Liver (tissue), 3 donors: Measurements from ENCODE around the gene FILIP1.

Experiments used
- ATF3 ChIP-seq: IDR thresholded peaks from 2 replicates; pipeline ENCODE4 v1.6.1; 2016; ENCODE audit warnings: antibody characterized with exemption
- CTCF ChIP-seq: fragments of 150-350 bp; IDR thresholded peaks from 2 replicates; pipeline ENCODE4 v1.5.1; 2017; ENCODE audit warnings: improper control_type of control experiment, low read depth, low read length; ENCODE audit not compliant: missing input control
- EGR1 ChIP-seq, 2 donors: IDR thresholded peaks; 2 replicates each; pipeline ENCODE4 v1.6.1; 2016 to 2018; ENCODE audit warnings: antibody characterized with exemption in 2 of 2, low read depth in 2 of 2
- MAX ChIP-seq: IDR thresholded peaks from 2 replicates; pipeline ENCODE4 v1.6.1; 2016; ENCODE audit warnings: antibody characterized with exemption
- REST ChIP-seq: IDR thresholded peaks from 2 replicates; pipeline ENCODE4 v1.6.1; 2016; ENCODE audit warnings: antibody characterized with exemption, mild to moderate bottlenecking
- TAF1 ChIP-seq: conservative IDR thresholded peaks from 2 replicates; pipeline ENCODE4 v1.6.1; 2016; ENCODE audit warnings: antibody characterized with exemption, mild to moderate bottlenecking
- YY1 ChIP-seq: IDR thresholded peaks from 2 replicates; pipeline ENCODE4 v1.6.1; 2016; ENCODE audit warnings: antibody characterized with exemption, mild to moderate bottlenecking
- donor health status: healthy.
- donor health status: healthy.

- no peak for TF ChIP-seq CTCF
- no peak for TF ChIP-seq MAX
- TF ChIP-seq YY1, result no peak
- no peak for TF ChIP-seq EGR1 (IDR thresholded peaks at IDR 0.05; ENCODE audit: low read depth in 2 of 2)
- no peak for TF ChIP-seq REST
- TF ChIP-seq TAF1, result no peak
- TF ChIP-seq ATF3, result no peak
Observed at GRCh38 chr6:75292555-75292954, 201.0 kb downstream of the FILIP1 start.
